Measurements from ENCODE around the gene EIF3CL.
"Not testable (repeated sequence)": the region's sequence is repeated elsewhere in the genome, so short reads cannot be mapped to it uniquely, and the experiment has no call there.

Gene EIF3CL

GRCh38 chr16:28403220-28404072 lies at the start of gene EIF3CL:
EIF3CL (minus strand) TSS chr16:28403841; CDS start chr16:28403618, 223 bp downstream.
- DNase-seq: not testable (repeated sequence)

- not testable (repeated sequence) for DNase-seq
These were observed 43.4 kb upstream of the EIF3CL start for GRCh38 chr16:28447081-28447480.

- DNase-seq: not testable (repeated sequence)
These were observed 42.7 kb upstream of the EIF3CL start for GRCh38 chr16:28446388-28446787.

GRCh38 chr16:28443943-28444342 lies 40.3 kb upstream of the EIF3CL start:
- DNase-seq: not testable (repeated sequence)

GRCh38 chr16:28438899-28439298 lies 35.3 kb upstream of the EIF3CL start:
- DNase-seq: not testable (repeated sequence)

GRCh38 chr16:28435340-28435739 lies 31.7 kb upstream of the EIF3CL start:
- DNase-seq: not testable (repeated sequence)

GRCh38 chr16:28426060-28426680 lies 22.5 kb upstream of the EIF3CL start:
- not testable (repeated sequence) for DNase-seq

GRCh38 chr16:28421071-28421750 lies 17.6 kb upstream of the EIF3CL start:
- DNase-seq: not testable (repeated sequence)

- DNase-seq: not testable (repeated sequence)
These were observed 13.4 kb upstream of the EIF3CL start for GRCh38 chr16:28417033-28417432.

- DNase-seq: not testable (repeated sequence)
These were observed 10.9 kb upstream of the EIF3CL start for GRCh38 chr16:28414530-28414929.

GRCh38 chr16:28413585-28413984 lies 9.9 kb upstream of the EIF3CL start:
- DNase-seq: not testable (repeated sequence)

GRCh38 chr16:28392054-28392453 lies 11.6 kb downstream of the EIF3CL start:
- DNase-seq: not testable (repeated sequence)

- not testable (repeated sequence) for DNase-seq
These were observed 21.3 kb downstream of the EIF3CL start for GRCh38 chr16:28382177-28382867.

- not testable (repeated sequence) for DNase-seq
These were observed 25.8 kb downstream of the EIF3CL start for GRCh38 chr16:28377822-28378221.

- DNase-seq: not testable (repeated sequence)
These were observed 26.5 kb downstream of the EIF3CL start for GRCh38 chr16:28377108-28377625.

GRCh38 chr16:28375115-28375514 lies 28.5 kb downstream of the EIF3CL start:
- not testable (repeated sequence) for DNase-seq

GRCh38 chr16:28374281-28374680 lies 29.4 kb downstream of the EIF3CL start:
- DNase-seq: not testable (repeated sequence)

- not testable (repeated sequence) for DNase-seq
These were observed 35.7 kb downstream of the EIF3CL start for GRCh38 chr16:28367926-28368325.

GRCh38 chr16:28364268-28365173 lies 39.1 kb downstream of the EIF3CL start:
- DNase-seq: not testable (repeated sequence)

GRCh38 chr16:28363408-28363807 lies 40.2 kb downstream of the EIF3CL start, which contains the start of gene NPIPB6:
NPIPB6 (minus strand) TSS chr16:28363508; CDS start chr16:28362822, 686 bp downstream.
- DNase-seq: not testable (repeated sequence)

GRCh38 chr16:28362600-28362999 lies 41.0 kb downstream of the EIF3CL start:
- not testable (repeated sequence) for DNase-seq
